ENCODE data around the gene GNB5.
A peak's percentile ranks its signal among the peaks of the same experiment; 100 is the strongest.
"Not testable (repeated sequence)": the region's sequence is repeated elsewhere in the genome, so short reads cannot be mapped to it uniquely, and the experiment has no call there.

The GNB5 gene

GRCh38 chr15:52191207-52191606 is at the start of gene GNB5:
TSS of gene GNB5 (minus strand) at chr15:52191392. CDS start at chr15:52184676, 6,716 bp downstream.
- DNase-seq = peak; percentile 80
- in situ Hi-C loops (cut with MboI; ENCODE audit: low pct_unique_long_range_greater_than_20kb, low sequenced_read_pairs) = no loop called here

- in situ Hi-C loops (cut with MboI; ENCODE audit: low pct_unique_long_range_greater_than_20kb, low sequenced_read_pairs) = no loop called here
- no peak for DNase-seq
Measured at GRCh38 chr15:52240166-52240565, 49.0 kb upstream of the GNB5 start.

- in situ Hi-C loops (cut with MboI; ENCODE audit: low pct_unique_long_range_greater_than_20kb, low sequenced_read_pairs) = not testable (repeated sequence)
Measured at GRCh38 chr15:52238989-52239525, 47.9 kb upstream of the GNB5 start.

GRCh38 chr15:52238149-52238548 is 47.0 kb upstream of the GNB5 start:
- in situ Hi-C loops (cut with MboI; ENCODE audit: low pct_unique_long_range_greater_than_20kb, low sequenced_read_pairs) = no loop called here
- DNase-seq = no peak

More at GRCh38 chr15:52238989-52239525, 47.9 kb upstream of the GNB5 start:
- not testable (repeated sequence) for DNase-seq

GRCh38 chr15:52236013-52236412 is 44.8 kb upstream of the GNB5 start:
- in situ Hi-C loops (cut with MboI; ENCODE audit: low pct_unique_long_range_greater_than_20kb, low sequenced_read_pairs) = no loop called here
- DNase-seq = no peak

GRCh38 chr15:52234596-52235541 is 43.7 kb upstream of the GNB5 start:
- no peak for DNase-seq
- in situ Hi-C loops (cut with MboI; ENCODE audit: low pct_unique_long_range_greater_than_20kb, low sequenced_read_pairs) = no loop called here

DNA sequence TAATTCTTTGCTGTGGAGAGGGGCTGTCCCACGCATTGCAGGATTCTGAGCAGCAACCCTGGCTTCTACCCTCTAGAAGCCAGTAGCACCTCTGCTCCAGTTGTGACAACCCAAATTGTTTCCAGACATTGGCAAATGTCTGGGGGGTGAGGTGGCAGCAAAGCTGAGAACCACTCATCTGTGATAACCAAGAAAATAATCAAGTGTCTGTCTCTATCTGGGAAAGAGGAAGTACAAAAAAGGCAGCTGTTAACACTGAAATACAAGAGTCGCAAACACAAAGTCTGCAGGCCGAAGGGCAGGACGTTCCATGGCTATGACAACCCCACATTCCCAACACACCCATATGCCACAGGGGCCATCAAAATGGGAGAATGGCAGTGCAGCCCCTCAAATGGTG is 42.2 kb upstream of the GNB5 start:
- in situ Hi-C loops (cut with MboI; ENCODE audit: low pct_unique_long_range_greater_than_20kb, low sequenced_read_pairs) = no loop called here

GRCh38 chr15:52232327-52232726 is 41.1 kb upstream of the GNB5 start:
- DNase-seq = no peak
- in situ Hi-C loops (cut with MboI; ENCODE audit: low pct_unique_long_range_greater_than_20kb, low sequenced_read_pairs) = no loop called here

More for the DNA sequence above, 42.2 kb upstream of the GNB5 start:
- DNase-seq = peak; percentile 73

- no peak for DNase-seq
- in situ Hi-C loops (cut with MboI; ENCODE audit: low pct_unique_long_range_greater_than_20kb, low sequenced_read_pairs) = no loop called here
Measured at GRCh38 chr15:52230073-52230472, 38.9 kb upstream of the GNB5 start.

GRCh38 chr15:52228921-52229320 is 37.7 kb upstream of the GNB5 start:
- DNase-seq = no peak
- in situ Hi-C loops (cut with MboI; ENCODE audit: low pct_unique_long_range_greater_than_20kb, low sequenced_read_pairs) = no loop called here

DNA sequence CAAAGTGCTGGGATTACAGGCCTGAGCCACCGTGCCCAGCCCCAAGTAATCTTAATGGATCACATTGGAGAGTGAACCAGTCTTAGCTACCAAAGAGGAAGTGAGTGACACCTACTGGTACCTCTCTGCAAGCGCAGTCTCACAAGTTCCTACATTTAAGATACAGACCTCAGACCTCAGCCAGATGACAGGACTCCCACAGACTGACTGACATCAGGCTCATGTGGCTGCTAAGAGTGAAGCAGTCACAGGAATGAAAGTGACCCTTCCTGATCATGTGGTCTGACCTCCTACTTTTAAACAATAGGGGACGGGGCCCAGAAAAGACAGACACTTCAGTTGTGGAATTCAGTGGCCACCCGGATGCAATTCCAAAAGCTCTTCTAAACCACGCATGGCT is 36.3 kb upstream of the GNB5 start:
- in situ Hi-C loops (cut with MboI; ENCODE audit: low pct_unique_long_range_greater_than_20kb, low sequenced_read_pairs) = no loop called here
- DNase-seq = peak; percentile 87

DNA sequence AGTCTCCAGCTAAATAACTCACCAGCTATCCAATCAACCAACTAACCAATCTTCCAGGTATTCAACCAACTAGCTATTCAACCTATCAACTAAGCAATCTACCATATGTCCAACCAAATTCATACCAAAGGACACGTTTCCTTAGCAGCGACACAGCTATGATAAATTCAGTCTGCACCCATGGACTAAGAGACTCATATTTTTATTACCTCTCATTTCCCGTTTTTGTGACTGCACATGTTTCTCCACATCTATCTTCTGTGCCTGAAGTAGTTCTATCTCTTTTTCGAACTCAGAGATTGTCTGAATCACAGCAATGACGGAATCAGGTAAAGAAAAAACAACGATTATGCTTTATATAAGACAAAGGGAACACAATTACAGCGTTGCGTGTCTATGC is 34.0 kb upstream of the GNB5 start:
- in situ Hi-C loops (cut with MboI; ENCODE audit: low pct_unique_long_range_greater_than_20kb, low sequenced_read_pairs) = no loop called here

DNA sequence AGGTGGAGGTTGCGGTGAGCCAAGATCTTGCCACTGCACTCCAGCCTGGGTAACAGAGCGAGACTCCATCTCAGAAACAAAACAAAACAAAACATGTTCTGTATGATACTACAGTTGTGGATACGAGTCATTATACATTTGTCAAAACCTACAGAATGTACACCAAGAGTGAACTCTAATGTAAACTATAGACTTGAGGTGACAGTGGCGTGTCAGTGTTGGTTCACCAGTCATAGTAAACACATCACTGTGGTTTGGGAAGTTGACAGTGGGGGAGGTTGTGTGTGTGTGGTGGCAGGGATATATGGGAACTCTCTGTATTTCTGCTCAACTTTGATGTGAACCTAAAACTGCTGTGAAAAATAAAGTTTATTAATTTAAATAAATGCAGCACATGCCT is 33.0 kb upstream of the GNB5 start:
- peak; percentile 30 for DNase-seq
- in situ Hi-C loops (cut with MboI; ENCODE audit: low pct_unique_long_range_greater_than_20kb, low sequenced_read_pairs) = no loop called here

More for the DNA sequence above, 34.0 kb upstream of the GNB5 start:
- no peak for DNase-seq

DNA sequence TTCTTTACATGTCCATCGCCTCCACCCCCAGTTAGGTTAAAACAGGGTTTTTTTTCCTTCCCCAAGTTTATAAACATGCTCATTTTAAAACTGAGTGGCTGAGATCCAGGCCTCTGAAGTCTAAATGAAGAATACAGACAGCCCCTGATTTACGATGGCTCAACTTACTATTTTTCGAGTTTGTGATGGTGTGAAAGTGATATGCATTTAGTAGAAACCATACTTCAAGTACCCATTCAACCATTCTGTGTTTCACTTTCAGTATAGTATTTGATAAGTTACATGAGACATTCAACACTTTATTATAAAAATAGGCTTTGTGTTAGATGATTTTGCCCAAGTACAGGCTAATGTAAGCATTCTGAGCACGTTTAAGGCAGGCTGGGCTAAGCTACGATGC is 30.5 kb upstream of the GNB5 start:
- in situ Hi-C loops (cut with MboI; ENCODE audit: low pct_unique_long_range_greater_than_20kb, low sequenced_read_pairs) = no loop called here
- DNase-seq = no peak

- DNase-seq = no peak
- in situ Hi-C loops (cut with MboI; ENCODE audit: low pct_unique_long_range_greater_than_20kb, low sequenced_read_pairs) = no loop called here
Measured at GRCh38 chr15:52220937-52221660, 29.9 kb upstream of the GNB5 start.

DNA sequence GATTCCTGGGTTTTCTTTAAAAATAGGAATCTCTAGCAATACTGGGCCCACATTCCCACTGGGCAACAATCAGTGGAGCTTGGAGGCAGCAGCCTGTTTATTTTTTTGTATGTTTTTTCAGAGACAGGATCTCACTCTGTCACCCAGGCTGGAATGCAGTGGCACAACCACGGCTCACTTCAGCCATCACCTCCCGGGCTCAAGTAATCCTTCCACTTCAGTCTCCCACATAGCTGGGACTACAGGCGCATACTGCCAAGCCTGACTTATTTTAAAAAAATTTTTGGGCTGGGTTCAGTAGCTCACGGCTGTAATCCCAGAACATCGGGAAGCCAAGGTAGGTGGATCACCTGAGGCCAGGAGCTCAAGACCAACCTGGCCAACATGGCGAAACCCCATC is 29.1 kb upstream of the GNB5 start:
- no peak for DNase-seq
- in situ Hi-C loops (cut with MboI; ENCODE audit: low pct_unique_long_range_greater_than_20kb, low sequenced_read_pairs) = no loop called here

GRCh38 chr15:52218816-52219215 is 27.6 kb upstream of the GNB5 start:
- in situ Hi-C loops (cut with MboI; ENCODE audit: low pct_unique_long_range_greater_than_20kb, low sequenced_read_pairs) = no loop called here
- DNase-seq = no peak

- DNase-seq = no peak
- in situ Hi-C loops (cut with MboI; ENCODE audit: low pct_unique_long_range_greater_than_20kb, low sequenced_read_pairs) = no loop called here
Measured at GRCh38 chr15:52218371-52218770, 27.2 kb upstream of the GNB5 start.

GRCh38 chr15:52217186-52217585 is 26.0 kb upstream of the GNB5 start:
- in situ Hi-C loops (cut with MboI; ENCODE audit: low pct_unique_long_range_greater_than_20kb, low sequenced_read_pairs) = no loop called here
- DNase-seq = no peak

GRCh38 chr15:52214553-52214952 is 23.4 kb upstream of the GNB5 start:
- no peak for DNase-seq
- in situ Hi-C loops (cut with MboI; ENCODE audit: low pct_unique_long_range_greater_than_20kb, low sequenced_read_pairs) = no loop called here
